ENCODE results near the gene LDB1. TPM values are rescaled to one million over a fixed set of nuclear protein-coding genes. Genes with fewer than 3 reads are reported as not detected.

Gene LDB1
- total and polyA plus RNA-seq, 5 donors: 45.5 to 90.9 (median 64.1) TPM

DNA sequence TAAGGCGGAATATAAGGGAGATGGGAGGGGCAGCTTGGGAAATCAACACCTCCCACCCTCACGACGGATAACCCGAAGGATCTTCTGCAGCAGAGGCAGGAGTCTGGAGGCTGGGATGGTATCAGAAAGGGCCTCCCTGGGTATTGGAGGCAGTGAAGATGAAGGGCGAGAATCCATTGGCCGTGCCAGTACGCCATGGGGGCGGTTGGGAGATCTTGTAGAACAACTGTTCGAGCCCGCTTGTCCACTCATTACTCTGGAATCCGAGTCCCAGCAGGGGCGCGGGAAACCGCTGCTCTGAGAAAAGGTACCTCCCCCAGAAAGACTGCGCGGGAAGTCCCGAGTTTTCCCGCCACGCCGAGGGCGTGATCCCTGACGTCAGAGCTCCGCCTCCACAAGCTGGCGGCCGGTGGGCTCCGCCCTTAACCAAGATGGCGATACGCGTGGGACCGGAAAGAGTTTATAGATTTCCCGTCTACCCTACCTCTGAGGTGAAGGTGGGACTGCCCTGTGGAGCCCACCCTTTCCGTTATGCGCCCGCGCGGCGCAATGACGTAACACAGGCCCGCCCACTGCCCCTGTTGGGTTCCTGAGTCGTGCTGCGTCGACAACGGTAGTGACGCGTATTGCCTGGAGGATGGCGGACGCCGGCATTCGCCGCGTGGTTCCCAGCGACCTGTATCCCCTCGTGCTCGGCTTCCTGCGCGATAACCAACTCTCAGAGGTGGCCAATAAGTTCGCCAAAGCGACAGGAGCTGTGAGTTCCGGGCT lies 31.8 kb upstream of the LDB1 start, which contains the start of gene NOLC1:
Gene NOLC1 (plus strand): TSS at position 616 of the 771 bp plus-strand sequence. CDS start 22 bp downstream, at position 638.
- peak; percentile 99 to 100 (median 100) for DNase-seq
- intact Hi-C loops (cut with DNase I): loop anchor here in 1 of 4 donors (10.0 kb wide), 1 partner anchor 73 kb away; the partner anchor contains the start of gene ELOVL3
- Histone ChIP-seq H3K27ac (ENCODE audit: low read length) (peak within 1 kb of the TSS; percentile 79), H3K4me3 (ENCODE audit: low read length) (peak within 1 kb of the TSS; percentile 84), H3K9me3 (ENCODE audit: control insufficient read depth, low read length) (no peaks in the 10 kb centered on the region), H3K4me1 (ENCODE audit: control insufficient read depth, insufficient read depth, low read length) (peaks cover 2% of the 10 kb centered on the region), H3K27me3 (ENCODE audit: control insufficient read depth, insufficient read depth) (no peaks in the 10 kb centered on the region)
- 5% methylated on average over 59 of the region's 59 CpGs for WGBS
- peak; percentile 98 to 99 for ATAC-seq

DNA sequence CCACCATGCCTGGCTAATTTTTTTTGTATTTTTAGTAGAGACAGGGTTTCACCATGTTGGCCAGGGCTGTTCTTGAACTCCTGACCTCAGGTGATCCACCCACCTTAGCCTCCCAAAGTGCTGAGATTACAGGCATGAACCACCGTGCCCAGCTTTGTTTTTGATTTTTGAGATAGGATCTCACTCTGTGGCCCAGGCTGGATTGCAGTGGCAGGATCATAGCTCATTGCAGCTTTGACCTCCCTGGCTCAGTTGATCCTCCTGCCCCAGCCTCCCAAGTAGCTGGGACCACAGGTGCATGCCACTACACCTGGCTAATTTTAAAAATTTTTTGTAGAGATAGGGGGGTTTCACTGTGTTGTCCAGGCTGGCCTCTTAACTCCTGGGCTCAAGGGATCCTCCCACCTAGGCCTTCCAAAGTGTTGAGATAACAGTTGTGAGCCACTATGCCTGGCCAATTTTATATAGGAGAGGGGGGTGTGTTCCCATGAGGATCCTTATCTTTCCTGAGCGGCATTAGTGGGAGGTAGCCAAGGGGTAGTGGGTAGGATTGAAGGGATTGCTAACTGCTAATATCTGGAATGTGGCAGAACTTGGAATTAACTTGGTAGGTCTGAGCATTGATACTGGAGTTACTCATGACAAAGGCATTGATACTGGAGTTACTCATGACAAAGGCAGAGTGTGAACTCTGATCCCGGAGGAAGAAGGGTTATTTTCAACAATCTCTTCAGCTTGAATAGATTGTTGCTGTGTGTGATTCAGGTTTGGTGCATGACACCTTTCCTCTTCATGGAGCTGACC lies 31.0 kb upstream of the LDB1 start:
- 60% methylated on average over 3 of the region's 3 CpGs for WGBS
- peak overlapping the region; percentile 71 for H3K27ac ChIP-seq (ENCODE audit: low read length)
- ATAC-seq: no peak
- no peaks in the 10 kb centered on the region for H3K9me3 ChIP-seq (ENCODE audit: control insufficient read depth, low read length)
- no peak for DNase-seq
- peaks cover 2% of the 10 kb centered on the region for H3K4me1 ChIP-seq (ENCODE audit: control insufficient read depth, insufficient read depth, low read length)
- H3K4me3 ChIP-seq (ENCODE audit: low read length): no peak overlapping the region
- intact Hi-C loops (cut with DNase I): loop anchor here in 1 of 4 donors (10.0 kb wide), 1 partner anchor 74 kb away; the partner anchor contains the start of gene ELOVL3
- no peaks in the 10 kb centered on the region for H3K27me3 ChIP-seq (ENCODE audit: control insufficient read depth, insufficient read depth)

DNA sequence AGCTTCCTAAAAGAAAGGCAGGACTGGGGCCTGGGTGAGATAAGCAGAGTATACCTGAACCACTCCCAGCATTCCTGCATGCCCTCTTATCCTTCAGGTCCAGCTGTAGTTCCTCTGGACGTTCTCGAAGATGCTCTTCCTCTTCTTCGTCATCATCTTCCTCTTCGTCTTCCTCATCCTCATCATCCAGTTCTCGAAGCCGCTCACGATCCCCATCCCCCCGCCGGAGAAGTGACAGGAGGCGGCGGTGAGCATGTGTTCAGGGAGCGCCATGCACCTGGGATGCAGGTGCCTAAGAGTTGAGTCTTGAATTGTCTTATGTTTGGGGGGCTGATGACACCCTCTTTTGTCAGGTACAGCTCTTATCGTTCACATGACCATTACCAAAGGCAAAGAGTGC lies 28.1 kb upstream of the LDB1 start:
- intact Hi-C loops (cut with DNase I): no loop called here
- Histone ChIP-seq H3K4me1 (ENCODE audit: control insufficient read depth, insufficient read depth, low read length) (peaks cover 2% of the 10 kb centered on the region), H3K9me3 (ENCODE audit: control insufficient read depth, low read length) (no peaks in the 10 kb centered on the region), H3K27ac (ENCODE audit: low read length) (no peak overlapping the region), H3K4me3 (ENCODE audit: low read length) (no peak overlapping the region), H3K27me3 (ENCODE audit: control insufficient read depth, insufficient read depth) (no peaks in the 10 kb centered on the region)
- ATAC-seq: no peak
- 93% methylated on average over 13 of the region's 13 CpGs for WGBS
- no peak for DNase-seq

DNA sequence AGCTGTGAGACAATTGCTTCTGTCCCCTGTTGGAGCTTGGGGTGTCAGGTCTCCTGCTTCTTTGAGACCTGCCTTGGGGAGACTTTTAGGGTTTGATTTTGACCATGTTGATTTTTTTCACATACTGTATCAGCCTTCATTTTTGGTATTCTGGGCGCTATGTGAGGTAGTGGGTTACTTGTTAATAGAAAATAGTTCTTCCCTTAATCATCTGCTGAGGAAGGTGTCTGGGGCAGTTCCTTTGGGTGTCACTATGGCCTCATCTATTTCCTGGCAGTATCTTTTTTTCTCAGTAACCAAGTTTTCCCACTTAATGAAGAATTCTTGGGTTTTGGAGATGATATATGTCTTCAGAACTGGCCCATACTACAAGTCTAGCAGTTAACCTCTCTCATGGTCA lies 27.4 kb upstream of the LDB1 start:
- Histone ChIP-seq H3K4me1 (ENCODE audit: control insufficient read depth, insufficient read depth, low read length) (peaks cover 2% of the 10 kb centered on the region), H3K9me3 (ENCODE audit: control insufficient read depth, low read length) (no peaks in the 10 kb centered on the region), H3K27me3 (ENCODE audit: control insufficient read depth, insufficient read depth) (no peaks in the 10 kb centered on the region), H3K4me3 (ENCODE audit: low read length) (no peak overlapping the region), H3K27ac (ENCODE audit: low read length) (no peak overlapping the region)
- ATAC-seq: no peak
- intact Hi-C loops (cut with DNase I): no loop called here
- WGBS: 95% methylated on average over 1 of the region's 1 CpG
- DNase-seq: no peak

DNA sequence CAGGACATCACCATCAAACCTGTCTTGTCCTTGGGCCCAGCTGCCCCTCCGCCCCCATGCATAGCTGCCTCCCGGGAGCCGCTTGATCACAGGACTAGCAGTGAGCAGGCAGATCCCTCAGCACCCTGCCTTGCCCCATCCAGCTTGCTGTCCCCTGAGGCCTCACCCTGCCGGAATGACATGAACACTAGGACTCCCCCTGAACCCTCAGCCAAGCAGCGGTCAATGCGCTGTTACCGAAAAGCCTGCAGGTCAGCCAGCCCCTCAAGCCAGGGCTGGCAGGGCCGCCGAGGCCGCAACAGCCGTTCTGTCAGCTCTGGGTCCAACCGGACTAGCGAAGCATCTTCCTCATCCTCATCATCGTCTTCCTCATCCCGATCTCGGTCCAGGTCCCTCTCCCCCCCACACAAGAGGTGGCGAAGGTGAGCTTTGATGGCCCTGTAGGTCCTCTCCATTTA lies 26.8 kb upstream of the LDB1 start:
- Histone ChIP-seq H3K4me1 (ENCODE audit: control insufficient read depth, insufficient read depth, low read length) (peaks cover 2% of the 10 kb centered on the region), H3K27ac (ENCODE audit: low read length) (no peak overlapping the region), H3K27me3 (ENCODE audit: control insufficient read depth, insufficient read depth) (no peaks in the 10 kb centered on the region), H3K9me3 (ENCODE audit: control insufficient read depth, low read length) (no peaks in the 10 kb centered on the region), H3K4me3 (ENCODE audit: low read length) (no peak overlapping the region)
- DNase-seq (no peak), ATAC-seq (no peak)
- intact Hi-C loops (cut with DNase I): no loop called here
- 89% methylated on average over 17 of the region's 17 CpGs for WGBS

DNA sequence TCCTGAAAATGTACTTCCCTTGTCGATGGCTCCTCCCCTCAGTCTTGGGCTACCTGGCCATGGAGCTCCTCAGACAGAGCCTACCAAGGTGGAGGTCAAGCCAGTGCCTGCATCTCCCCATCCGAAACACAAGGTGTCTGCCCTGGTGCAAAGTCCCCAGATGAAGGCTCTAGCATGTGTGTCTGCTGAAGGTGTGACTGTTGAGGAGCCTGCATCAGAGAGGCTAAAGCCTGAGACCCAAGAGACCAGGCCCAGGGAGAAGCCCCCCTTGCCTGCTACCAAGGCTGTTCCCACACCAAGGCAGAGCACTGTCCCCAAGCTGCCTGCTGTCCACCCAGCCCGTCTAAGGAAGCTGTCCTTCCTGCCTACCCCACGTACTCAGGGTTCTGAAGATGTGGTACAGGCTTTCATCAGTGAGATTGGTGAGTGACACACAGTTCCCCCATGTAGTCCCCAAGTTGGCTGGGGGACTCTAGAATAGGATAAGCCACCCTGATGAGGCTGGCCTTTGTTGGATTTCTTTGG lies 21.5 kb upstream of the LDB1 start:
- no peak overlapping the region for H3K27ac ChIP-seq (ENCODE audit: low read length)
- H3K4me3 ChIP-seq (ENCODE audit: low read length): no peak overlapping the region
- DNase-seq (no peak), ATAC-seq (no peak)
- H3K27me3 ChIP-seq (ENCODE audit: control insufficient read depth, insufficient read depth): no peaks in the 10 kb centered on the region
- no peaks in the 10 kb centered on the region for H3K9me3 ChIP-seq (ENCODE audit: control insufficient read depth, low read length)
- WGBS: 88% methylated on average over 4 of the region's 4 CpGs
- no peaks in the 10 kb centered on the region for H3K4me1 ChIP-seq (ENCODE audit: control insufficient read depth, insufficient read depth, low read length)
- intact Hi-C loops (cut with DNase I): no loop called here

DNA sequence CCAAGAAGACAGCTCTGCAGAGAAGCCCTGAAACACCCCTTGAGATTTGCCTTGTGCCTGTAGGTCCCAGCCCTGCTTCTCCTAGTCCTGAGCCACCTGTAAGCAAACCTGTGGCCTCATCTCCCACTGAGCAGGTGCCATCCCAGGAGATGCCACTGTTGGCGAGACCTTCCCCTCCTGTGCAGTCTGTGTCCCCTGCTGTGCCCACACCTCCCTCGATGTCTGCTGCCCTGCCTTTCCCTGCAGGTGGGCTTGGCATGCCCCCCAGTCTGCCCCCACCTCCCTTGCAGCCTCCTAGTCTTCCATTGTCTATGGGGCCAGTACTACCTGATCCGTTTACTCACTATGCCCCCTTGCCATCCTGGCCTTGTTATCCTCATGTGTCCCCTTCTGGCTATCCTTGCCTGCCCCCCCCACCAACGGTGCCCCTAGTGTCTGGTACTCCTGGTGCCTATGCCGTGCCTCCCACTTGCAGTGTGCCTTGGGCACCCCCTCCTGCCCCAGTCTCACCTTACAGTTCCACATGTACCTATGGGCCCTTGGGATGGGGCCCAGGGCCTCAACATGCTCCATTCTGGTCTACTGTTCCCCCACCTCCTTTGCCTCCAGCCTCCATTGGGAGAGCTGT lies 20.9 kb upstream of the LDB1 start:
- DNase-seq (no peak), ATAC-seq (no peak)
- Histone ChIP-seq H3K27ac (ENCODE audit: low read length) (no peak overlapping the region), H3K4me1 (ENCODE audit: control insufficient read depth, insufficient read depth, low read length) (no peaks in the 10 kb centered on the region), H3K4me3 (ENCODE audit: low read length) (no peak overlapping the region), H3K9me3 (ENCODE audit: control insufficient read depth, low read length) (no peaks in the 10 kb centered on the region), H3K27me3 (ENCODE audit: control insufficient read depth, insufficient read depth) (no peaks in the 10 kb centered on the region)
- WGBS: 92% methylated on average over 5 of the region's 5 CpGs
- intact Hi-C loops (cut with DNase I): no loop called here

DNA sequence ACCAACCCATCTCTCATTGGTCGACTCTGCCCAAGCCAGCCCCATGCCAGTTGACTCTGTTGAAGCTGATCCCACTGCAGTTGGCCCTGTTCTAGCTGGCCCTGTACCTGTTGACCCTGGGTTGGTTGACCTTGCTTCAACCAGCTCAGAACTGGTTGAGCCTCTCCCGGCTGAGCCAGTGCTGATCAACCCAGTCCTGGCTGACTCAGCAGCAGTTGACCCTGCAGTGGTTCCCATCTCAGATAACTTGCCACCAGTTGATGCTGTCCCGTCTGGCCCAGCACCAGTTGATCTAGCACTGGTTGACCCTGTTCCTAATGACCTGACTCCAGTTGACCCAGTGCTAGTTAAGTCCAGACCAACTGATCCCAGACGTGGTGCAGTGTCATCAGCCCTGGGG lies 20.1 kb upstream of the LDB1 start:
- H3K4me3 ChIP-seq (ENCODE audit: low read length): no peak overlapping the region
- H3K27me3 ChIP-seq (ENCODE audit: control insufficient read depth, insufficient read depth): no peaks in the 10 kb centered on the region
- no peak for DNase-seq
- no peak for ATAC-seq
- no peak overlapping the region for H3K27ac ChIP-seq (ENCODE audit: low read length)
- intact Hi-C loops (cut with DNase I): no loop called here
- 88% methylated on average over 4 of the region's 4 CpGs for WGBS
- H3K9me3 ChIP-seq (ENCODE audit: control insufficient read depth, low read length): no peaks in the 10 kb centered on the region
- H3K4me1 ChIP-seq (ENCODE audit: control insufficient read depth, insufficient read depth, low read length): no peaks in the 10 kb centered on the region

DNA sequence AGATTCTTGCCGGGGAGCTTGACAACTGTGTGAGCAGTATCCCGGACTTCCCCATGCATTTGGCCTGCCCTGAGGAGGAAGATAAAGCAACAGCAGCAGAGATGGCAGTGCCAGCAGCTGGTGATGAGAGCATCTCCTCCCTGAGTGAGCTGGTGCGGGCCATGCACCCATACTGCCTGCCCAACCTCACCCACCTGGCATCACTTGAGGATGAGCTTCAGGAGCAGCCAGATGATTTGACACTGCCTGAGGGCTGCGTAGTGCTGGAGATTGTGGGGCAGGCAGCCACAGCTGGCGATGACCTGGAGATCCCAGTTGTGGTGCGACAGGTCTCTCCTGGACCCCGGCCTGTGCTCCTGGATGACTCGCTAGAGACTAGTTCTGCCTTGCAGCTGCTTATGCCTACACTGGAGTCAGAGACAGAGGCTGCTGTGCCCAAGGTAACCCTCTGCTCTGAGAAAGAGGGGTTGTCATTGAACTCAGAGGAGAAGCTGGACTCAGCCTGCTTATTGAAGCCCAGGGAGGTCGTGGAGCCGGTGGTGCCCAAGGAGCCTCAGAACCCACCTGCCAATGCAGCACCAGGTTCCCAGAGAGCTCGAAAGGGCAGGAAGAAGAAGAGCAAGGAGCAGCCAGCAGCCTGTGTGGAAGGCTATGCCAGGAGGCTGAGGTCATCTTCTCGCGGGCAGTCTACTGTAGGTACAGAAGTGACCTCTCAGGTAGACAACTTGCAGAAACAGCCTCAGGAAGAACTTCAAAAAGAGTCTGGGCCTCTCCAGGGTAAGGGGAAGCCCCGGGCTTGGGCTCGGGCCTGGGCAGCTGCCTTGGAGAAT lies 19.3 kb upstream of the LDB1 start:
- no peak overlapping the region for H3K27ac ChIP-seq (ENCODE audit: low read length)
- H3K9me3 ChIP-seq (ENCODE audit: control insufficient read depth, low read length): no peaks in the 10 kb centered on the region
- H3K4me1 ChIP-seq (ENCODE audit: control insufficient read depth, insufficient read depth, low read length): no peaks in the 10 kb centered on the region
- WGBS: 94% methylated on average over 15 of the region's 15 CpGs
- ATAC-seq (no peak), DNase-seq (no peak)
- intact Hi-C loops (cut with DNase I): no loop called here
- H3K27me3 ChIP-seq (ENCODE audit: control insufficient read depth, insufficient read depth): no peaks in the 10 kb centered on the region
- H3K4me3 ChIP-seq (ENCODE audit: low read length): no peak overlapping the region

DNA sequence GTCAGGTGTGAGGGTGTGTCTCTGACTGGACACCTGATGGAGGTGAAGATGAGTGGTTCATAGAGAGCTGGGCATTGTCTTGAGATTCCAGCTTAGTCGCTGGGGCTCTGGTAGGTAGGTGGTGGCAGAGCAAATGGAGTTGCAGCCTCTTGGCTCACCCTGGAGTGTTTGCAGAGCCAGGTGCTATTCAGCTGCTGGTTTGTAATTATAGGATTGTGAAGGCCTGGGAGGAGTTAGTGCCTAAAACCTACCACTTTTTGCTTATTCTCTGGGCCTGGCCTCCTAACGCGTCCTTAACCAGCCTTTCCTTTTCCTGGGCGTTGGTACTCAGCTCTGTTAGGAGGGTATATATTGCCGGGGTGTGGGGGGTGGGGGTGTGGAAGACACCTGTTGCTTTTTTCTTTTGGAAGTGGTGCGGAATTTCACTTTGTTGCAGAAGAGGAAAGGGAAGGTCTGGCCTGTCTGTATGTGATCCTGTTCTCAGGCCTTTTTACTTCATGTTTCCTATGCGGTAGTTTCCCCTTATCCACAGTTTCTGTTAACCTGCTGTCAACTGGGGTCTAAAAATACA lies 15.9 kb upstream of the LDB1 start:
- no peak overlapping the region for H3K27ac ChIP-seq (ENCODE audit: low read length)

More for the DNA sequence above, 15.9 kb upstream of the LDB1 start:
- peaks cover 3% of the 10 kb centered on the region for H3K4me1 ChIP-seq (ENCODE audit: control insufficient read depth, insufficient read depth, low read length)
- ATAC-seq: no peak
- intact Hi-C loops (cut with DNase I): no loop called here
- no peaks in the 10 kb centered on the region for H3K27me3 ChIP-seq (ENCODE audit: control insufficient read depth, insufficient read depth)
- H3K9me3 ChIP-seq (ENCODE audit: control insufficient read depth, low read length): no peaks in the 10 kb centered on the region
- WGBS: 72% methylated on average over 7 of the region's 7 CpGs
- H3K4me3 ChIP-seq (ENCODE audit: low read length): no peak overlapping the region
- no peak for DNase-seq
